HG03175 (cell line): ENCODE measurements around the gene LHB.
"Not testable (repeated sequence)": the region's sequence is repeated elsewhere in the genome, so short reads cannot be mapped to it uniquely, and the experiment has no call there.

Source experiments
- ATAC-seq: cut with Tn5 transposase; IDR thresholded peaks from one replicate; pipeline ENCODE4 v1.9.1; 2021; ENCODE audit warnings: mild to moderate bottlenecking, moderate library complexity; ENCODE audit not compliant: unreplicated experiment

The LHB gene

GRCh38 chr19:49017041-49017665 lies at the start of gene LHB:
Gene LHB (minus strand): TSS chr19:49017091. CDS start chr19:49017081, 10 bp downstream.
- ATAC-seq = no peak

DNA sequence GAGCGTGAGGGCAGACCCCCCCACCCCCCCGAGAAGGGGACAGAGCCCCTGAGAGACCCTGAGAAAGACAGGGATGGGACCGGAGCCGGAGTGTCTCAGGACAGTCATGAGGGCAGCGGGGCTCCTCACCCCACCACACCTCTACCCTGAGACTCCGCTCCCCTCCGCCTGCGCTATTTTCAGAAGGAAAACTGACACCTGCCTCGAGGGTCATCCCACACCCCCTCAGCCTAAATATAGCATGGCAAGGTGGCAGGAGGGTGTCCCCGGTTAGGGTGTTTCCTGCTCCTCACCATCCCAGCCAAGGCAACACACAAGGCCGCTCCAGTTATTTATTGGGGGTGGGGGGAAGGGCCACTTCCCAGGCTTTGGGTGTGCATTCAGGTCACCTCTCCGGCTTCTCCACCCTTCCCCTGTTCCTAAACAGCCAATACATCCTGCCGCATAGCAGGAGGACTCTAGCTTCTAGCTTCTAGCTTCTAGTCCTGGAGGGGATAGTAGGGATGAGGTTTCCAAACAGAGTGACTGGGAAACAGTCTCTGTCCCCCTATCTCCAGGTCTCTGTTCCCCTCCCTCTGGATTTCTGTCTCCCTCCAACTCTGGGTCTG lies 49.1 kb upstream of the LHB start:
- ATAC-seq = no peak

DNA sequence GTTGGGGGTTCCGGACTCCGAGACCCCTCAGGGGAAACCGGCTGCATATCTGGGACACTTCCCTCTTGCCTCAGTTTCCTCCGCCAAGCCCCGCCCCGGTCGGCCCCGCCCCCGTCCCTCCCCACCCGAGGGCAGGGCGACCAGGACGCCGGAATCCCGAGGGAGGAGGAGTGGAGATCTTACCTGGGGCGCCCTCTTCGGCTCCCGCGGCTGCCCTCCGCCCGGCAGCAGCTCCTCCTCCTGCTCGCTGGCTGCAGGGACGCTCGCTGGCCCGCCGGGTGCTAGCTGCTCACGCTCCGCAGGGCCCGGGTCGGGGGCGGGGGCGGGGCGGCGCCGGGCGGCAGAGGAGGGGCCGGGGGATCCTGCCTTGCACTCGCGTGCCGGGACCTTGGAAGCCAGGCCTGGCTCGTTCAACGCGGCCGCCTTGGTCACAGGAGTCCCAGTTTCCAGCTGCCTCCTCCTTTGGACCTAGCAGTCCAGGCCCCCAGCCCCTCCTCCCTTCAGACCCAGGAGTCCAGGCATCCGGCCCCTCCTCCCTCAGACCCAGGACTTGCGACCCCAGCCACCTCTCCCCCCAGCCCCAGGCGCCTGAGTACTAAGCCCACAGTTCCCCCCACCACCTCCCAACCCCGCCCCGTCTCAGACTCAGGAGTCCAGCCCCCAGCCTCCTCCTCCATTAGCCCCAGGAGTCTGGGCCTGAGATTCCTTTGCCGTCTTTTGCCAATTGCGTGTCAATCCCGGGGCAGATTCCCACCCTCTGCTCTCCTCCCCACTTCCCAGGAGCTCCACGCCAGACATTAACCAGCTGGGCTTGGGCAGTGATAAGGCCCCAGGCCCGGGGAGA lies 48.1 kb upstream of the LHB start, which contains the start of gene NTF4:
Gene NTF4, minus strand, starts transcription at position 51 of the 844 bp plus-strand sequence. CDS start 2,821 bp downstream, outside the sequence.
- no peak for ATAC-seq

- ATAC-seq = no peak
These were observed 47.2 kb upstream of the LHB start for GRCh38 chr19:49064029-49064629.

DNA sequence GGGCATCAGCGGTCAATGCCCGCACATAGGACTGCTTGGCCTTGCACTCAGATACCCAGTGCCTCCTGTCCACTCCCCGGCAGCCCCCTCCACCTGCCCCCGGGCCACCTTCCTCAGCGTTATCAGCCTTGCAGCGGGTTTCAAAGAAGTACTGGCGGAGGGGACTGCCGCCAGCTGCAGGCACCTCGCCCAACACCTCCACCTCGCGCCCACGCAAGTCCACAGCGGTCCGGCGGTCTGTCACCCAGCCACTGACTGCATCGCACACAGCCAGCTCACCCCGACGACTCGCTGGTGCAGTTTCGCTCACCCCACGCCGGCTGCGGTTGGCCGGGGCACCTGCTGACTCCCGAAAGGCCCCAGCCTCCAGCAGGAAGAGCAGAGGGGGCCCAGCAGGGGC lies 44.6 kb upstream of the LHB start:
- no peak for ATAC-seq

DNA sequence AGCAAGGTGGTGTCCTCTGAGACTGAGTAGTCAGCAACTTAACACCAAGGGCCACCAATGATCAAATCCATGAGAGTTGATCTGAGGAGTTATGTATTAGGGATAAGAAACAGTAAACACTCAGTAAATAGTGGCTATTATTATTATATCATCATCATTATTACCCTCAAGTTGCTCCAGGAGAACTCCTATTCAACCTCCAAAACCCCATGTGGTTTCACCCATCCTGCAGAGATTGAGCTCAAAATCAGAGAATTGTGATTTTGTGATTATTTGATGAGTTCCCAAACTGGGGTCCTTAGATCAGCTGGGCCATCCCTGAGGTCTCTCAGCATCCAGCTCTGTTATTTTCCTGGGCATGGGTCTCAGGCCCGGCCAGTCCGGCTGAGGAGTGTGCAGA lies 44.1 kb upstream of the LHB start:
- no peak for ATAC-seq

DNA sequence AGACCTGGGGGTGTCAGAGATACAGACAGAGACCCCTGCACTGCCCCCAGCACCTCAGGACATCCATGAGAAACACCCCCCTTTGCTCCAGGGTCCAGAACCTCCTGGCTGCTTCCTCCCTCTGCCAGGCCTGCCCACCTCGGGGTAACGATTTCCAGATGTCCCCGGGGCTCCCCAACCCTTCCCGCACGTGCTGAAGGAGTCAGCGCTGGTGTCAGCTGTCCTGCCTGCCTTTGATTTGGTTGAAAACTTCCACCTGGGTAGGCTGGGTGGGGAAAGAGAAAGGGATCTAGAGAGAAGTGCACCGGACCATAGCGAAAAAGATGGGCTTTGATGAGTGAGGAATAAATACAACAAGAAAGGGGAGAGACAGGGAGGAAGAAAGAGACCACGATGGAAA lies 42.2 kb upstream of the LHB start:
- ATAC-seq = no peak

- no peak for ATAC-seq
These were observed 41.7 kb upstream of the LHB start for GRCh38 chr19:49058562-49058961.

- ATAC-seq = no peak
These were observed 40.8 kb upstream of the LHB start, which contains the start of gene CGB7 for GRCh38 chr19:49057636-49058234. Gene CGB7 (minus strand): TSS chr19:49057749. CDS start chr19:49055375, 2,374 bp downstream.

DNA sequence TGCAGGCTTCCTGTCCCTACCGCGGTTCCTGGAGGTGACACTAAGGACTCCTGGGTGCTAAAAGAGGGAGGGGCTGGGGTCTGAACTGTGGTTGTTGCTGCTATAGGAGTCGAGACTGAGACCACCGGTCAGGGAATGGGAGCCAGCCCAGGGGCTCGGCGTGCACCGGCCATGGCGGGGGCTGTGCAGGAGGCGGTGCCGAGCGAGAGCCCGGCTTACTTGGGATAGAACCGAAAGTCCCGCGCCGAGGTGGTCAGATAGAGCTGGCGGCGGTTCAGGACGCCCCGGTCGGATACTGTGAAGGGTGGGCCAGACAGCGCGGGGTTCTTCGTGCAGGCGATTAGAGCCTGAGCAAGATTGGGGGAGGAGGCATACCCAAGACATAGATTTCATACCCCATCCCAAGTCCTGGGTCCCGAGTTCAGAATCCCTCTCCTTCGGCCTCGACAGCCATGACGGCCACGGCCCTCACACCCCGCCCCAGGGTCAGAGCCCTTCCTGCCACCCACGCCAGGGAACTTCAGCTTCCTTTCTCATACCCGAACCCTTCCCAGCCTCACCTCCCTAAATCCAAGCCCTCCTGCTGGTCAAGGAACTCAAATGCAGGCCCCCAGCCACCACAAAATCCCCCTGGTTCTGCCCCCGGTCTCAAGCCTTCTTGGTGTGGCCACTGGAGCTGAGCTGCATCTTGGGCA lies 40.2 kb upstream of the LHB start:
- ATAC-seq = not testable (repeated sequence)

DNA sequence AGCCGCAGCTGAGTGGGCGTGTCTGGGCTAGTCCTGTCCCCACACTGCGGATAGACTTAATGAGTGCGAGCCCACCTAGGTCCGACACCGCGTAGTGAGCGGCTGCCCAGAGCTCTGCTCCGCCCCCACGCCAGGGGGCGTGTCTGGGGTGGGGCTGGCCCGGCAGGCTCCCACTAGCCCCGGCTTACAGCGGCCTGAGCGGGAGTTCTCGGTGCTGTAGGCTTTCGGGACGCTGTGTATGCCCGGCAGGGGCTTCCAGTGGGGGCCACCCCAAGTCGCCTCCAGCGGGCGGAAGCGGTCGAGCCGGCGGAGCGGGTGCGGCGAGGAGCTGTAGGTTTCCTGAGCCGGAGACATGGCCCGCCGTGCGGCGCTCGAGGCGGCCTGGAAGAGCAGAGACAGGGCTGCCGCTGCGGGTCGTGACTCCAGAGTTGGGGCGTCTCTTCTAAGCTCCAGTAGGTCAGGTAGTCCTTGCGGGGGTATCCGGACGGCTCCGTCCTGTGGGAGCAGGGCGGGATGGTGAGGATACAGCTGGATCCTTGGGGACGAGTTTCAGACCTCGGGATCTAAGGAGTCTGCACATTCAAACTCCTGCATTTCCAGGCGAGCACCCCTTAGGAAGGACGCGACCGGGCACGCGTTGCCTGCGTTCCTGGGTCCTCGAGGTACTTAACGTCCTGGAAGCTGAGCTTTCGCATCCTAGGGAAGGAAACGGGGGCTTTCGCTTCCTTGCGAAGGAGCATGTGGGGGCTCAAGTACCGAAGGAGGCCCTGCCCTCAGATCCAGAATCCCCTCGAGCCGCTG lies 39.4 kb upstream of the LHB start:
- ATAC-seq = no peak

GRCh38 chr19:49050376-49051033 lies 33.6 kb upstream of the LHB start:
- not testable (repeated sequence) for ATAC-seq

- not testable (repeated sequence) for ATAC-seq
These were observed 32.9 kb upstream of the LHB start for GRCh38 chr19:49049834-49050233.

GRCh38 chr19:49049011-49049410 lies 32.1 kb upstream of the LHB start, which contains the start of gene CGB8:
Gene CGB8 (minus strand): TSS chr19:49049111. CDS start chr19:49048739, 372 bp downstream.
- ATAC-seq = not testable (repeated sequence)

DNA sequence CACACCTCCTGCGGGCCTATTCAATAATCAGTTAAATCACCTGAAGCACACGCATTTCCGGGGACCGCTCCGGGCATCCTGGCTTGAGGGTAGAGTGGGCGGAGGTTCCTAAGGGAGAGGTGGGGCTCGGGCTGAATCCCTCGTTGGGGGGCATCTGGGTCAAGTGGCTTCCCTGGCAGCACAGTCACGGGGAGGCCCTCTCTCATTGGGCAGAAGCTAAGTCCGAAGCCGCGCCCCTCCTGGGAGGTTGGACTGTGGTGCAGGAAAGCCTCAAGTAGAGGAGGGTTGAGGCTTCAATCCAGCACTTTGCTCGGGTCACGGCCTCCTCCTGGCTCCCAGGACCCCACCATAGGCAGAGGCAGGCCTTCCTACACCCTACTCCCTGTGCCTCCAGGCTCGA lies 26.7 kb upstream of the LHB start, which contains the start of gene CGB5:
Gene CGB5, plus strand, starts transcription at position 301 of the 400 bp plus-strand sequence. CDS start 362 bp downstream, outside the sequence.
- not testable (repeated sequence) for ATAC-seq

GRCh38 chr19:49042666-49043065 lies 25.8 kb upstream of the LHB start:
- not testable (repeated sequence) for ATAC-seq

DNA sequence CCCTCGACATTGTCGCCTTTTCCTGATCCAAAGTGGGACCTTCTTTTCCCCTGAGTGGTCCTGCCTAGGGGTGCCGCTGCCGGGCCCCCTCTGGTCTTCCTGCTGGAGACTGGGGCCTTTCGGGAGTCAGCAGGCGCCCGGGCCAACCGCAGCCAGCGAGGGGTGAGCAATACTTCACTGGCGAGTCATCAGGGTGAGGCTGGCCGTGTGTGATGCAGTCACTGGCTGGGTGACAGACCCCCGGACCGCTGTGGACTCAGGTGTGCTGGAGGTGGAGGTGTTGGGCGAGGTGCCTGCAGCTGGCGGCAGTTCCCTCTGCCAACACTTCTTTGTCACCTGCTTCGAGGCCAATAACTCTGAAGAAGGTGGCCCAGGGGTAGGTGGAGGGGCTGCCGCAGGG lies 25.3 kb upstream of the LHB start:
- no peak for ATAC-seq

GRCh38 chr19:49039736-49040135 lies 22.8 kb upstream of the LHB start:
- not testable (repeated sequence) for ATAC-seq
